GM23248 (cell line): ENCODE data around the gene GHRL. TPM values are rescaled to one million over a fixed set of nuclear protein-coding genes. Genes with fewer than 3 reads are reported as not detected.
A peak's percentile ranks its signal among the peaks of the same experiment; 100 is the strongest.

Source experiments
- DNase-seq: peaks from one replicate; pipeline ENCODE4 v3.0.0-alpha.2; 2015
- H2AFZ ChIP-seq: fragments of 200-600 bp; sonication (generic); 2 replicates; pipeline ENCODE4 v1.6.1; 2016; ENCODE audit warnings: antibody characterized with exemption
- H3F3A ChIP-seq: fragments of 200-600 bp; sonication (generic); 2 replicates; pipeline ENCODE4 v1.6.1; 2016; ENCODE audit warnings: mild to moderate bottlenecking, antibody characterized with exemption, mixed run types; ENCODE audit not compliant: insufficient read depth
- H3K27ac ChIP-seq: fragments of 200-600 bp; sonication (generic); 2 replicates; pipeline ENCODE4 v1.5.1; 2016; ENCODE audit warnings: mild to moderate bottlenecking
- H3K27me3 ChIP-seq: fragments of 200-600 bp; sonication (generic); replicated peaks from 2 replicates; pipeline ENCODE4 v1.6.1; 2016; ENCODE audit warnings: mild to moderate bottlenecking; ENCODE audit not compliant: insufficient read depth
- H3K36me3 ChIP-seq: fragments of 200-600 bp; sonication (generic); 2 replicates; pipeline ENCODE4 v1.6.1; 2016; ENCODE audit warnings: low read depth, mild to moderate bottlenecking
- H3K4me1 ChIP-seq: fragments of 200-600 bp; sonication (generic); 2 replicates; pipeline ENCODE4 v1.6.1; 2016; ENCODE audit warnings: mild to moderate bottlenecking; ENCODE audit not compliant: insufficient read depth
- H3K4me2 ChIP-seq: fragments of 200-600 bp; sonication (generic); one replicate; pipeline ENCODE4 v1.6.1; 2016; ENCODE audit warnings: mild to moderate bottlenecking; ENCODE audit not compliant: unreplicated experiment
- H3K4me3 ChIP-seq: fragments of 200-600 bp; sonication (generic); 2 replicates; pipeline ENCODE4 v1.5.1; 2016; ENCODE audit warnings: mild to moderate bottlenecking
- H3K79me2 ChIP-seq: fragments of 200-600 bp; sonication (generic); 2 replicates; pipeline ENCODE4 v1.6.1; 2016; ENCODE audit warnings: mild to moderate bottlenecking; ENCODE audit not compliant: insufficient read depth
- H3K9ac ChIP-seq: fragments of 200-600 bp; sonication (generic); 2 replicates; pipeline ENCODE4 v1.6.1; 2016; ENCODE audit warnings: mild to moderate bottlenecking
- H3K9me2 ChIP-seq: fragments of 200-600 bp; sonication (generic); 2 replicates; pipeline ENCODE4 v1.6.1; 2016; ENCODE audit warnings: mixed run types, mild to moderate bottlenecking, moderate library complexity; ENCODE audit not compliant: insufficient read depth
- H3K9me3 ChIP-seq: fragments of 200-600 bp; sonication (generic); one replicate; pipeline ENCODE4 v1.6.1; 2017; ENCODE audit warnings: low read depth
- H4K20me1 ChIP-seq: fragments of 200-600 bp; sonication (generic); 2 replicates; pipeline ENCODE4 v1.6.0; 2016; ENCODE audit not compliant: insufficient read depth
- EZH2 ChIP-seq: fragments of 200-600 bp; sonication (generic); IDR thresholded peaks from 2 replicates; pipeline ENCODE4 v1.6.1; 2018; ENCODE audit warnings: antibody characterized with exemption, mild to moderate bottlenecking; ENCODE audit not compliant: insufficient read depth, poor library complexity, severe bottlenecking
- EZH2phosphoT487 ChIP-seq: fragments of 200-600 bp; sonication (generic); IDR thresholded peaks from 2 replicates; pipeline ENCODE4 v1.6.1; 2018; ENCODE audit warnings: antibody characterized with exemption, moderate library complexity, mild to moderate bottlenecking, low read depth; ENCODE audit not compliant: insufficient read depth
- WGBS, 2 experiments: methylation state at CpG; one replicate each; pipeline ENCODE4 v1.1.6; 2015 to 2017; ENCODE audit warnings: low lambda C conversion rate in 2 of 2, low coverage in 1 of 2; ENCODE audit errors: missing lambda C conversion rate in 2 of 2; 5-methylcytosine and 5-hydroxymethylcytosine counted together
- in situ Hi-C: fragments of 300-500 bp; cut with MboI; formaldehyde crosslinking; loops from 2 replicates; pipeline ENCODE4 v1.15.0; 2020
- polyA plus RNA-seq: library from polyadenylated mRNA; unstranded; fragments of >200 nt; fragmentation: Nextera tagmentation; extraction: Ambion mirVana; gene quantifications from 2 replicates; pipeline ENCODE4 v1.2.1, GENCODE V29; 2016
- total RNA-seq: library from RNA; depleted of rRNA; stranded (reverse); fragments of >200 nt; shearing (Covaris generic); gene quantifications from 2 replicates; pipeline ENCODE4 v1.2.3, GENCODE V29; 2014

The GHRL gene
- total and polyA plus RNA-seq, 2 experiments from 2014 or later: 0.71 TPM; not detected in 1

GRCh38 chr3:10249833-10250232 is 42.9 kb downstream of the GHRL start:
- Histone ChIP-seq H3K79me2 (peaks cover 63% of the 10 kb centered on the region), H3K4me2 (peak overlapping the region; percentile 98), H3F3A (no peaks in the 10 kb centered on the region), H2AFZ (peak overlapping the region; percentile 86), H3K4me3 (peak overlapping the region; percentile 83), H3K27ac (peak overlapping the region; percentile 72), H4K20me1 (peaks cover 3% of the 10 kb centered on the region; the same call in 1 of the 2 replicates), H3K9ac (peak overlapping the region; percentile 91), H3K27me3 (no peaks in the 10 kb centered on the region), H3K4me1 (peaks cover 12% of the 10 kb centered on the region), H3K9me3 (no peaks in the 10 kb centered on the region), H3K36me3 (0 out of 2 replicates have a peak, but pooled peaks cover 7% of the 10 kb centered on the region), H3K9me2 (no peaks in the 10 kb centered on the region)
- in situ Hi-C loops: no loop called here
- peak; percentile 61 for DNase-seq
- TF ChIP-seq EZH2phosphoT487 (no peak), EZH2 (no peak)
- WGBS, 2 experiments: 16 to 19% methylated on average over 3 of the region's 3 CpGs

- 0 out of 2 replicates have a peak, but pooled peaks cover 7% of the 10 kb centered on the region for H3K36me3 ChIP-seq
- peak overlapping the region; percentile 91 for H3K9ac ChIP-seq
- TF ChIP-seq EZH2phosphoT487: no peak
- TF ChIP-seq EZH2: no peak
- DNase-seq: peak; percentile 60
- no peaks in the 10 kb centered on the region for H3F3A ChIP-seq
- H3K27ac ChIP-seq: peak overlapping the region; percentile 72
- in situ Hi-C loops: no loop called here
- peak overlapping the region; percentile 98 for H3K4me2 ChIP-seq
- peaks cover 12% of the 10 kb centered on the region for H3K4me1 ChIP-seq
- peaks cover 3% of the 10 kb centered on the region; the same call in 1 of the 2 replicates for H4K20me1 ChIP-seq
- no peaks in the 10 kb centered on the region for H3K9me2 ChIP-seq
- 1 to 4% methylated on average over 26 to 27 of the region's 32 CpGs for WGBS, 2 experiments
- H3K4me3 ChIP-seq: peak overlapping the region; percentile 83
- H2AFZ ChIP-seq: peak overlapping the region; percentile 86
- no peaks in the 10 kb centered on the region for H3K27me3 ChIP-seq
- H3K9me3 ChIP-seq: no peaks in the 10 kb centered on the region
- peaks cover 57% of the 10 kb centered on the region for H3K79me2 ChIP-seq
Observed at GRCh38 chr3:10248984-10249748, 43.6 kb downstream of the GHRL start.

GRCh38 chr3:10248184-10248983 is 44.4 kb downstream of the GHRL start, which contains the start of gene TATDN2:
Gene TATDN2, plus strand, starts transcription at chr3:10248459. Its CDS starts 742 bp downstream, at chr3:10249201.
- H3K4me1 ChIP-seq: peaks cover 12% of the 10 kb centered on the region
- H3K9me3 ChIP-seq: no peaks in the 10 kb centered on the region
- H3K4me3 ChIP-seq: peak within 1 kb of the TSS; percentile 83
- 0 out of 2 replicates have a peak, but pooled peaks cover 5% of the 10 kb centered on the region for H3K36me3 ChIP-seq
- H4K20me1 ChIP-seq: peaks cover 3% of the 10 kb centered on the region; the same call in 1 of the 2 replicates
- peak within 1 kb of the TSS; percentile 98 for H3K4me2 ChIP-seq
- peak within 1 kb of the TSS; percentile 72 for H3K27ac ChIP-seq
- H3K9me2 ChIP-seq: no peaks in the 10 kb centered on the region
- H2AFZ ChIP-seq: peak within 1 kb of the TSS; percentile 86
- in situ Hi-C loops: no loop called here
- H3K79me2 ChIP-seq: peaks cover 49% of the 10 kb centered on the region
- 1 to 2% methylated on average over 63 to 80 of the region's 80 CpGs for WGBS, 2 experiments
- TF ChIP-seq EZH2phosphoT487: no peak
- no peak for TF ChIP-seq EZH2
- H3K9ac ChIP-seq: peak within 1 kb of the TSS; percentile 91
- no peaks in the 10 kb centered on the region for H3F3A ChIP-seq
- peak; percentile 98 for DNase-seq
- H3K27me3 ChIP-seq: no peaks in the 10 kb centered on the region

GRCh38 chr3:10247679-10248183 is 45.0 kb downstream of the GHRL start:
- in situ Hi-C loops: no loop called here
- TF ChIP-seq EZH2 (no peak), EZH2phosphoT487 (no peak)
- Histone ChIP-seq H3K4me3 (peak overlapping the region; percentile 83), H3K27me3 (no peaks in the 10 kb centered on the region), H3K9ac (peak overlapping the region; percentile 91), H3K36me3 (no peaks in the 10 kb centered on the region), H3K4me1 (peaks cover 12% of the 10 kb centered on the region), H2AFZ (peak overlapping the region; percentile 86), H3K9me2 (no peaks in the 10 kb centered on the region), H3K9me3 (no peaks in the 10 kb centered on the region), H3F3A (no peaks in the 10 kb centered on the region; the same call in 1 of the 2 replicates), H4K20me1 (peaks cover 3% of the 10 kb centered on the region; the same call in 1 of the 2 replicates), H3K79me2 (peaks cover 43% of the 10 kb centered on the region), H3K27ac (peak overlapping the region; percentile 72), H3K4me2 (peak overlapping the region; percentile 98)
- no peak for DNase-seq
- 15 to 18% methylated on average over 14 of the region's 14 CpGs for WGBS, 2 experiments
